NCI-H1417 treated with DMSO at 0.1 percent for 48 hours (cell line): ENCODE results near the gene GALR3.

Experiments
- DNase-seq: peaks from one replicate; lab custom pipeline; 2025; lab: John Stamatoyannopoulos, UW

The GALR3 gene

GRCh38 chr22:37870273-37870672, 47.1 kb downstream of the GALR3 start:
- no peak for DNase-seq
